Measurements from ENCODE around the gene TMA7. TPM values are rescaled to one million over a fixed set of nuclear protein-coding genes. Genes with fewer than 3 reads are reported as not detected.
A peak's percentile ranks its signal among the peaks of the same experiment; 100 is the strongest.

Gene TMA7
- polyA plus RNA-seq, 2 of the 4 experiments (the other 2 are of a cell fraction): 303 to 417 TPM

DNA sequence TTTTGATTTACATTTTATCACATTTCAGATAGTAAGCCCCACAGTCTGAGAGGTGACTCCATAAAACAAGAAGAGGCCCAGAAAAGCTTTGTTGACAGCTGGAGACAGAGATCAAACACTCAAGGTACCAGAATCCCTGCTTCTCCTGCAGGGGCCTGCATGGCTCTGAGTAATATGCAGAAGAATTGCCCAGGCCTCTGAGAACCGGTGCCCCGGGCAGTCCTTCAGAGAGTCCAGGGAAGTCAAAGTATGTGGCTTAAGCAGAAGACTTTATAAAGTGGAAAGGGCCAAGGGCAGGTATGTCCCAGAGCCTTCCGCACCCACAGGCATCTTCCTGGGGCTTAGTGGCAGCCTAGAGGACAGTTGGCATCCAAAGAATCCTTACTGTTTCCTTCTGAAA is 19.3 kb downstream of the TMA7 start:
- Histone ChIP-seq H3K4me3 (no peak overlapping the region), H3K4me1 (no peaks in the 10 kb centered on the region), H3K4me2 (no peak overlapping the region), H3K9me3 (no peaks in the 10 kb centered on the region), H3K27ac (no peak overlapping the region)
- no peak for FAIRE-seq
- TF ChIP-seq, protein P1, sequence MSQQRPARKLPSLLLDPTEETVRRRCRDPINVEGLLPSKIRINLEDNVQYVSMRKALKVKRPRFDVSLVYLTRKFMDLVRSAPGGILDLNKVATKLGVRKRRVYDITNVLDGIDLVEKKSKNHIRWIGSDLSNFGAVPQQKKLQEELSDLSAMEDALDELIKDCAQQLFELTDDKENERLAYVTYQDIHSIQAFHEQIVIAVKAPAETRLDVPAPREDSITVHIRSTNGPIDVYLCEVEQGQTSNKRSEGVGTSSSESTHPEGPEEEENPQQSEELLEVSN (IDR thresholded peaks at IDR 0.05; ENCODE audit: borderline replicate concordance, low read depth): no peak
- TF ChIP-seq, protein P2, sequence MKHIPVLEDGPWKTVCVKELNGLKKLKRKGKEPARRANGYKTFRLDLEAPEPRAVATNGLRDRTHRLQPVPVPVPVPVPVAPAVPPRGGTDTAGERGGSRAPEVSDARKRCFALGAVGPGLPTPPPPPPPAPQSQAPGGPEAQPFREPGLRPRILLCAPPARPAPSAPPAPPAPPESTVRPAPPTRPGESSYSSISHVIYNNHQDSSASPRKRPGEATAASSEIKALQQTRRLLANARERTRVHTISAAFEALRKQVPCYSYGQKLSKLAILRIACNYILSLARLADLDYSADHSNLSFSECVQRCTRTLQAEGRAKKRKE (CRISPR knock-in tag; IDR thresholded peaks at IDR 0.05; ENCODE audit: low read depth): no peak
- TF ChIP-seq SMC3 (IDR thresholded peaks at IDR 0.05): no peak
- TF ChIP-seq, protein P3, sequence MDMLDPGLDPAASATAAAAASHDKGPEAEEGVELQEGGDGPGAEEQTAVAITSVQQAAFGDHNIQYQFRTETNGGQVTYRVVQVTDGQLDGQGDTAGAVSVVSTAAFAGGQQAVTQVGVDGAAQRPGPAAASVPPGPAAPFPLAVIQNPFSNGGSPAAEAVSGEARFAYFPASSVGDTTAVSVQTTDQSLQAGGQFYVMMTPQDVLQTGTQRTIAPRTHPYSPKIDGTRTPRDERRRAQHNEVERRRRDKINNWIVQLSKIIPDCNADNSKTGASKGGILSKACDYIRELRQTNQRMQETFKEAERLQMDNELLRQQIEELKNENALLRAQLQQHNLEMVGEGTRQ (IDR thresholded peaks at IDR 0.05): no peak
- TF ChIP-seq, protein P4, sequence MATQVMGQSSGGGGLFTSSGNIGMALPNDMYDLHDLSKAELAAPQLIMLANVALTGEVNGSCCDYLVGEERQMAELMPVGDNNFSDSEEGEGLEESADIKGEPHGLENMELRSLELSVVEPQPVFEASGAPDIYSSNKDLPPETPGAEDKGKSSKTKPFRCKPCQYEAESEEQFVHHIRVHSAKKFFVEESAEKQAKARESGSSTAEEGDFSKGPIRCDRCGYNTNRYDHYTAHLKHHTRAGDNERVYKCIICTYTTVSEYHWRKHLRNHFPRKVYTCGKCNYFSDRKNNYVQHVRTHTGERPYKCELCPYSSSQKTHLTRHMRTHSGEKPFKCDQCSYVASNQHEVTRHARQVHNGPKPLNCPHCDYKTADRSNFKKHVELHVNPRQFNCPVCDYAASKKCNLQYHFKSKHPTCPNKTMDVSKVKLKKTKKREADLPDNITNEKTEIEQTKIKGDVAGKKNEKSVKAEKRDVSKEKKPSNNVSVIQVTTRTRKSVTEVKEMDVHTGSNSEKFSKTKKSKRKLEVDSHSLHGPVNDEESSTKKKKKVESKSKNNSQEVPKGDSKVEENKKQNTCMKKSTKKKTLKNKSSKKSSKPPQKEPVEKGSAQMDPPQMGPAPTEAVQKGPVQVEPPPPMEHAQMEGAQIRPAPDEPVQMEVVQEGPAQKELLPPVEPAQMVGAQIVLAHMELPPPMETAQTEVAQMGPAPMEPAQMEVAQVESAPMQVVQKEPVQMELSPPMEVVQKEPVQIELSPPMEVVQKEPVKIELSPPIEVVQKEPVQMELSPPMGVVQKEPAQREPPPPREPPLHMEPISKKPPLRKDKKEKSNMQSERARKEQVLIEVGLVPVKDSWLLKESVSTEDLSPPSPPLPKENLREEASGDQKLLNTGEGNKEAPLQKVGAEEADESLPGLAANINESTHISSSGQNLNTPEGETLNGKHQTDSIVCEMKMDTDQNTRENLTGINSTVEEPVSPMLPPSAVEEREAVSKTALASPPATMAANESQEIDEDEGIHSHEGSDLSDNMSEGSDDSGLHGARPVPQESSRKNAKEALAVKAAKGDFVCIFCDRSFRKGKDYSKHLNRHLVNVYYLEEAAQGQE (IDR thresholded peaks at IDR 0.05): no peak
- TF ChIP-seq NR3C1 (IDR thresholded peaks at IDR 0.05): no peak
- TF ChIP-seq RARB (CRISPR knock-in tag; IDR thresholded peaks at IDR 0.05): no peak
- CTCF ChIA-PET: interaction anchor here (0.7 to 4.1 kb wide), 3 partner anchors 13 to 851 kb away, joined by 3 to 18 read pairs (median 8); partner anchors contain the start of gene ATRIP
- POLR2A ChIA-PET: no interaction called here
- ATAC-seq: no peak
- no peak for DNase-seq (ENCODE audit: low read depth in 1 of 2, low spot score in 1 of 2)
- 86% methylated on average over 3 of the region's 3 CpGs for WGBS (ENCODE audit: missing lambda C conversion rate)

DNA sequence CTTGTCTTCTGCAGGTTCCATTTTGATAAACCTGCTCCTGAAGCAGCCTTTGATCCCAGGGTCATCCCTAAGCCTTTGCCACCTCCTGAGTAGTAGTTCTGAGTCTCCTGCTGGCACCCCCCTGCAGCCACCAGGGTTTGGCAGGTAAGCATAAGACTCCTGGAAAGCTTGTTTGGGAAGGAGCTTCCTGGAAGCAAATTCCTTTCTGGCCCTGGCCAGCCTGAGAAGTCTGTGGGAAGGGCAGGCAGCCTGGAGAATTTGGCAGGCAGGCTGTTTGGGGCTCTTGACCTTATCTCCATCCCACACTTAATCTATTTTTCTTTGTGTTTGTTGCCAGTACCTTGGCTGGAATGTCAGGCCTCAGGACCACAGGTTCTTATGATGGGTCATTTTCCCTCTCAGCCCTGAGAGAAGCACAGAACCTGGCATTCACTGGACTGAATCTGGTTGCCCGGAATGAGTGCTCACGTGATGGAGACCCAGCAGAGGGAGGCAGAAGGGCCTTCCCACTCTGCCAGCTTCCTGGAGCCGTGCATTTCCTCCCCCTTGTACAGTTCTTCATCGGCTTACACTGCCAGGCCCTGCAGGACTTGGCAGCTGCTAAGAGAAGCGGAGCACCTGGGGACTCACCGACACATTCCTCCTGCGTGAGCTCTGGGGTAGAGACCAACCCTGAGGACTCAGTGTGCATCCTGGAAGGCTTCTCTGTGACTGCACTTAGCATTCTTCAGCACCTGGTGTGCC is 19.9 kb downstream of the TMA7 start:
- CTCF ChIA-PET: interaction anchor here (4.1 kb wide), 1 partner anchor 24 kb away, joined by 18 read pairs; no protein-coding TSS in a partner anchor
- Histone ChIP-seq H3K27ac (no peak overlapping the region), H3K4me3 (no peak overlapping the region), H3K4me1 (peaks cover 2% of the 10 kb centered on the region), H3K9me3 (no peaks in the 10 kb centered on the region), H3K4me2 (no peak overlapping the region)
- 92% methylated on average over 7 of the region's 7 CpGs for whole genome bisulfite sequencing (ENCODE audit: missing lambda C conversion rate)
- POLR2A ChIA-PET: interaction anchor here (1.8 kb wide), 1 partner anchor 13 kb away, joined by 5 read pairs; the partner anchor contains the start of gene ATRIP
- DNase-seq (ENCODE audit: low read depth in 1 of 2, low spot score in 1 of 2): no peak
- no peak for ATAC-seq
- FAIRE-seq: no peak
- no peak for TF ChIP-seq HOXB5 (CRISPR knock-in tag; IDR thresholded peaks at IDR 0.05)
- peak; percentile 34 for TF ChIP-seq ZFP36 (IDR thresholded peaks at IDR 0.05; ENCODE audit: borderline replicate concordance, partially characterized antibody)
- TF ChIP-seq EP300 (IDR thresholded peaks at IDR 0.05): no peak
- TF ChIP-seq, protein P4 (IDR thresholded peaks at IDR 0.05): no peak
